Mucosa of stomach (tissue), 1 donor: Measurements from ENCODE around the gene SMO.
"Not testable (repeated sequence)": the region's sequence is repeated elsewhere in the genome, so short reads cannot be mapped to it uniquely, and the experiment has no call there.

ENCODE experiments used
- H3K27me3 ChIP-seq: one replicate; pipeline ENCODE4 v1.7.0; 2013; ENCODE audit warnings: mild to moderate bottlenecking, low read length; ENCODE audit not compliant: control insufficient read depth, insufficient read depth
- H3K36me3 ChIP-seq: one replicate; pipeline ENCODE4 v1.7.0; 2013; ENCODE audit warnings: low read length; ENCODE audit not compliant: control insufficient read depth, insufficient read depth
- H3K4me1 ChIP-seq: one replicate; pipeline ENCODE4 v1.7.0; 2013; ENCODE audit warnings: mild to moderate bottlenecking, low read length; ENCODE audit not compliant: control insufficient read depth, insufficient read depth
- H3K4me3 ChIP-seq: one replicate; pipeline ENCODE4 v1.7.0; 2013; ENCODE audit warnings: low read length
- H3K9ac ChIP-seq: one replicate; pipeline ENCODE4 v1.7.0; 2013; ENCODE audit warnings: mild to moderate bottlenecking, low read length, moderate library complexity
- H3K9me3 ChIP-seq: one replicate; pipeline ENCODE4 v1.7.0; 2013; ENCODE audit warnings: mild to moderate bottlenecking, low read length, moderate library complexity; ENCODE audit not compliant: control insufficient read depth
- donor health status: Pancreatic carcinoma.

SMO gene

GRCh38 chr7:129215691-129216090 is 27.3 kb downstream of the SMO start:
- H3K4me3 ChIP-seq, H3K9ac ChIP-seq, H3K27me3 ChIP-seq, H3K4me1 ChIP-seq, H3K9me3 ChIP-seq, H3K36me3 ChIP-seq: not testable (repeated sequence)

GRCh38 chr7:129216101-129216715 is 27.8 kb downstream of the SMO start:
- not testable (repeated sequence) for H3K4me1 ChIP-seq

GRCh38 chr7:129216821-129217416 is 28.5 kb downstream of the SMO start:
- not testable (repeated sequence) for H3K9me3 ChIP-seq, H3K9ac ChIP-seq, H3K36me3 ChIP-seq, H3K4me3 ChIP-seq, H3K4me1 ChIP-seq, H3K27me3 ChIP-seq

More at GRCh38 chr7:129216101-129216715, 27.8 kb downstream of the SMO start:
- not testable (repeated sequence) for H3K4me3 ChIP-seq, H3K9ac ChIP-seq, H3K9me3 ChIP-seq, H3K36me3 ChIP-seq, H3K27me3 ChIP-seq

GRCh38 chr7:129218514-129219062 is 30.2 kb downstream of the SMO start:
- Histone ChIP-seq H3K36me3 (no peaks in the 10 kb centered on the region), H3K9ac (no peak overlapping the region)

GRCh38 chr7:129219166-129219565 is 30.7 kb downstream of the SMO start:
- H3K36me3 ChIP-seq, H3K9me3 ChIP-seq, H3K4me3 ChIP-seq, H3K9ac ChIP-seq, H3K27me3 ChIP-seq, H3K4me1 ChIP-seq: not testable (repeated sequence)

More at GRCh38 chr7:129218514-129219062, 30.2 kb downstream of the SMO start:
- no peaks in the 10 kb centered on the region for H3K9me3 ChIP-seq
- H3K27me3 ChIP-seq: no peaks in the 10 kb centered on the region
- H3K4me3 ChIP-seq: no peak overlapping the region
- no peaks in the 10 kb centered on the region for H3K4me1 ChIP-seq

GRCh38 chr7:129222064-129222463 is 33.6 kb downstream of the SMO start:
- Histone ChIP-seq H3K36me3 (no peaks in the 10 kb centered on the region), H3K9ac (no peak overlapping the region), H3K9me3 (no peaks in the 10 kb centered on the region), H3K27me3 (no peaks in the 10 kb centered on the region), H3K4me3 (no peak overlapping the region), H3K4me1 (no peaks in the 10 kb centered on the region)

GRCh38 chr7:129224251-129225205 is 36.1 kb downstream of the SMO start, which contains the start of gene AHCYL2:
AHCYL2 (plus strand) TSS chr7:129225030.
- Histone ChIP-seq H3K36me3 (no peaks in the 10 kb centered on the region), H3K9ac (peak within 1 kb of the TSS; percentile 80), H3K27me3 (no peaks in the 10 kb centered on the region), H3K4me3 (peak within 1 kb of the TSS; percentile 74), H3K4me1 (peaks cover 13% of the 10 kb centered on the region), H3K9me3 (no peaks in the 10 kb centered on the region)

GRCh38 chr7:129225206-129225930 is 36.9 kb downstream of the SMO start:
- Histone ChIP-seq H3K9ac (peak overlapping the region; percentile 47), H3K27me3 (no peaks in the 10 kb centered on the region), H3K9me3 (no peaks in the 10 kb centered on the region), H3K36me3 (no peaks in the 10 kb centered on the region), H3K4me3 (peak overlapping the region; percentile 24), H3K4me1 (peaks cover 13% of the 10 kb centered on the region)

- Histone ChIP-seq H3K36me3 (no peaks in the 10 kb centered on the region), H3K9ac (peak overlapping the region; percentile 47), H3K27me3 (no peaks in the 10 kb centered on the region), H3K4me3 (peak overlapping the region; percentile 24), H3K4me1 (peaks cover 13% of the 10 kb centered on the region), H3K9me3 (no peaks in the 10 kb centered on the region)
These were observed 37.6 kb downstream of the SMO start for GRCh38 chr7:129225931-129226572.

- no peaks in the 10 kb centered on the region for H3K36me3 ChIP-seq
- H3K9ac ChIP-seq: no peak overlapping the region
- no peaks in the 10 kb centered on the region for H3K9me3 ChIP-seq
- no peaks in the 10 kb centered on the region for H3K27me3 ChIP-seq
- peaks cover 13% of the 10 kb centered on the region for H3K4me1 ChIP-seq
- no peak overlapping the region for H3K4me3 ChIP-seq
These were observed 39.5 kb downstream of the SMO start for GRCh38 chr7:129227646-129228578.
